Lung (tissue), 16 donors: ENCODE measurements around the gene CDS1. TPM values are rescaled to one million over a fixed set of nuclear protein-coding genes. Genes with fewer than 3 reads are reported as not detected.
A peak's percentile ranks its signal among the peaks of the same experiment; 100 is the strongest.

Source experiments
- ATAC-seq: fragments of 200-7000 bp; cut with Tn5 transposase; one replicate; pipeline ENCODE4 v1.9.1; 2020; ENCODE audit warnings: moderate number of reproducible peaks; ENCODE audit not compliant: insufficient read depth, low FRiP score
- DNase-seq, 3 donors: peaks; one replicate each; pipeline ENCODE4 v3.0.0-alpha.2; 2013 to 2017
- H3K27ac ChIP-seq, 2 donors: one replicate each; pipeline ENCODE4 v1.5.1; 2013; ENCODE audit warnings: mild to moderate bottlenecking in 2 of 2, moderate library complexity in 2 of 2, control low read depth in 1 of 2, inconsistent platforms in 1 of 2, low read depth in 1 of 2, low read length in 1 of 2
- H3K27me3 ChIP-seq, 3 donors: one replicate each; pipeline ENCODE4 v1.5.1; 2013; ENCODE audit warnings: low read length in 2 of 3; ENCODE audit not compliant: control insufficient read depth in 3 of 3, insufficient read depth in 3 of 3
- H3K36me3 ChIP-seq, 4 donors: one replicate each; pipeline ENCODE4 v1.5.1; 2013; ENCODE audit warnings: low read length in 4 of 4, mild to moderate bottlenecking in 1 of 4, moderate library complexity in 1 of 4; ENCODE audit not compliant: control insufficient read depth in 4 of 4, insufficient read depth in 4 of 4
- H3K4me1 ChIP-seq, 5 donors: one replicate each; pipeline ENCODE4 v1.5.1; 2013; ENCODE audit warnings: low read length in 5 of 5, mild to moderate bottlenecking in 2 of 5, moderate library complexity in 1 of 5; ENCODE audit not compliant: control insufficient read depth in 5 of 5, insufficient read depth in 5 of 5
- H3K4me3 ChIP-seq: one replicate; pipeline ENCODE4 v1.5.1; 2013; ENCODE audit warnings: mild to moderate bottlenecking, control low read depth, moderate library complexity
- H3K9ac ChIP-seq, 2 donors: one replicate each; pipeline ENCODE4 v1.5.1; 2013; ENCODE audit warnings: low read length in 2 of 2, control low read depth in 1 of 2; ENCODE audit not compliant: insufficient read depth in 1 of 2
- H3K9me3 ChIP-seq, 4 donors: one replicate each; pipeline ENCODE4 v1.5.1; 2013; ENCODE audit warnings: low read length in 3 of 4, mild to moderate bottlenecking in 1 of 4, moderate library complexity in 1 of 4; ENCODE audit not compliant: control insufficient read depth in 4 of 4, insufficient read depth in 3 of 4
- CTCF ChIP-seq: IDR thresholded peaks from 2 replicates; pipeline ENCODE4 v1.5.1; 2012; ENCODE audit warnings: mild to moderate bottlenecking; ENCODE audit errors: control extremely low read depth, extremely low read depth
- WGBS, 2 donors: extraction: QIAGEN DNeasy Blood & Tissue Kit; methylation state at CpG; one replicate each; pipeline ENCODE4 v1.1.7; 2013; 5-methylcytosine and 5-hydroxymethylcytosine counted together
- long read RNA-seq, 5 donors: transcript quantifications; one replicate each; lab custom pipeline, GENCODE V29; 2026
- polyA plus RNA-seq, 2 donors: library from polyadenylated mRNA; stranded (reverse); fragments of 200-250 nt; gene quantifications; one replicate each; pipeline ENCODE4 v1.2.1, GENCODE V29; 2013
- total RNA-seq, 2 donors: library from RNA; depleted of rRNA in 1 of 2; stranded (reverse); fragments of >200 nt in 1 of 2; gene quantifications; one replicate each; pipeline ENCODE4 v1.2.1, GENCODE V29; 2014 to 2021
- donor health status: control.
- donor health status: control.
- donor health status: Bipolar disorder and iron deficiency.
- donor health status: healthy.
- donor health status: DM: yes; HTN: yes; CAD: no.

The CDS1 gene
- total RNA-seq (10 to 100 TPM; 21.2 to 32.7 TPM), polyA plus RNA-seq (10 to 100 TPM; 10.7 to 16.4 TPM)
- long read RNA-seq, donor 1, full-length matches to known transcripts = 5 of 18 reads
- long read RNA-seq, donor 1, partial matches to known transcripts = 13 of 18 reads
- long read RNA-seq, donor 1, other reads (novel, unspliced or antisense) = 0 of 18 reads
- long read RNA-seq, donor 2, full-length matches to known transcripts = 1 of 1 reads
- long read RNA-seq, donor 2, partial matches to known transcripts = 0 of 1 reads
- long read RNA-seq, donor 2, other reads (novel, unspliced or antisense) = 0 of 1 reads
- long read RNA-seq, donor 3, full-length matches to known transcripts = 2 of 13 reads
- long read RNA-seq, donor 3, partial matches to known transcripts = 11 of 13 reads
- long read RNA-seq, donor 3, other reads (novel, unspliced or antisense) = 0 of 13 reads
- long read RNA-seq, donor 4 = 0 reads
- long read RNA-seq, donor 5, full-length matches to known transcripts = 3 of 3 reads
- long read RNA-seq, donor 5, partial matches to known transcripts = 0 of 3 reads
- long read RNA-seq, donor 5, other reads (novel, unspliced or antisense) = 0 of 3 reads

GRCh38 chr4:84582988-84583875 is at the start of gene CDS1:
Gene CDS1 (plus strand): TSS chr4:84583127. CDS start chr4:84583402, 275 bp downstream.
- peak; percentile 27 to 49 (median 42) for DNase-seq
- peak; percentile 61 for ATAC-seq
- 0 to 1% methylated on average over 69 to 88 of the region's 88 CpGs for WGBS, 2 donors
- Histone ChIP-seq H3K9ac (peak within 1 kb of the TSS; percentile 34 to 51), H3K27me3 (peaks cover 0 to 42% (median 38%) of the 10 kb centered on the region in 3 donors), H3K36me3 (no peaks in the 10 kb centered on the region), H3K9me3 (peaks cover 0 to 3% (median 1%) of the 10 kb centered on the region in 4 donors), H3K4me3 (peak within 1 kb of the TSS; percentile 62), H3K4me1 (peaks cover 0 to 12% (median 3%) of the 10 kb centered on the region in 5 donors), H3K27ac (peak within 1 kb of the TSS; percentile 87 to 93)
- TF ChIP-seq CTCF = no peak

- DNase-seq (no peak), ATAC-seq (no peak)
- peaks cover 0 to 1% (median 0%) of the 10 kb centered on the region in 4 donors for H3K36me3 ChIP-seq
- no peak overlapping the region for H3K4me3 ChIP-seq
- no peak for TF ChIP-seq CTCF
- peaks cover 0 to 7% (median 0%) of the 10 kb centered on the region in 4 donors for H3K9me3 ChIP-seq
- no peaks in the 10 kb centered on the region for H3K27me3 ChIP-seq
- H3K4me1 ChIP-seq = no peaks in the 10 kb centered on the region
- WGBS, 2 donors = 94 to 96% methylated on average over 2 of the region's 2 CpGs
- no peak overlapping the region for H3K27ac ChIP-seq
- no peak overlapping the region for H3K9ac ChIP-seq
Measured at GRCh38 chr4:84535901-84536300, 47.0 kb upstream of the CDS1 start.

GRCh38 chr4:84545093-84545492 is 37.8 kb upstream of the CDS1 start:
- no peak for ATAC-seq
- peak in 1 of 3 donors; percentile 4 for DNase-seq
- WGBS, 2 donors = 66 to 75% methylated on average over 5 of the region's 5 CpGs
- Histone ChIP-seq H3K9ac (no peak overlapping the region), H3K36me3 (no peaks in the 10 kb centered on the region), H3K9me3 (peaks cover 0 to 2% (median 0%) of the 10 kb centered on the region in 4 donors), H3K4me3 (no peak overlapping the region), H3K27ac (no peak overlapping the region), H3K27me3 (no peaks in the 10 kb centered on the region), H3K4me1 (no peaks in the 10 kb centered on the region)
- TF ChIP-seq CTCF = no peak
